Activated T-cell treated with anti-CD3 and anti-CD28 coated beads for 24 hours (primary cell): ENCODE data around the gene PRKCE.
"Not testable (repeated sequence)": the region's sequence is repeated elsewhere in the genome, so short reads cannot be mapped to it uniquely, and the experiment has no call there.

Experiments
- DNase-seq: peaks from one replicate; pipeline ENCODE4 v3.0.0-alpha.2; 2020; ENCODE audit warnings: low read depth

PRKCE gene

DNA sequence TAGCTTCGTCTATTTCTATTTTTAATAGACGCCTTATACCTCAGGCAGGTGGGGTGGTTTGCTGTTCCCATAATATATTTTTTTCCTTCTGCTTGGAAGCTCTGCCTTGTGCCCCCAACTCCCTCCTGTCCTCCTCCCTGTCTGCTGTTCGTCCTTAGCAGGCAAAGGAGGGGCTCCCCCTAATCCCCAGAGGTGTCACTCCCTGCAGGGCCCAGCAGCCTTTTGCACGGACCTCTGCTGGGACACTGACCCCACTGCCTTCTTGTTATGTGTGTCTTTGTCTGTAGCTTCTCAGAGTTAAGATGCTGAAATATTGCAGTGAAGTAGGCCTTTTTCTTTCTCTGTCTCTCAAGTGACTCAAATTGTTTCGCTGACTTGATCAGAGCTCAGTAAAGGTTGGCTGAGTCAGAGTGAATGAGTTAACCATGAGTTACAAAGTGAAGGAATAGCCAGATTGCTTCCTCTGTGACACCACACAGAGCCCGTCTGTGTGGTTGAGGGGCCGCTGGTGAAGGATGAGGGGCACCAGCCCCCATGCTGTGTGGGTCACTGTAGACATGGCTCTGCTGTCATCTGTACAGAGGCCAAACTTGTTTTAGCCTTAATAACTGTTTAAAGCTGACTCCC is 47.7 kb downstream of the PRKCE start:
- no peak for DNase-seq

DNA sequence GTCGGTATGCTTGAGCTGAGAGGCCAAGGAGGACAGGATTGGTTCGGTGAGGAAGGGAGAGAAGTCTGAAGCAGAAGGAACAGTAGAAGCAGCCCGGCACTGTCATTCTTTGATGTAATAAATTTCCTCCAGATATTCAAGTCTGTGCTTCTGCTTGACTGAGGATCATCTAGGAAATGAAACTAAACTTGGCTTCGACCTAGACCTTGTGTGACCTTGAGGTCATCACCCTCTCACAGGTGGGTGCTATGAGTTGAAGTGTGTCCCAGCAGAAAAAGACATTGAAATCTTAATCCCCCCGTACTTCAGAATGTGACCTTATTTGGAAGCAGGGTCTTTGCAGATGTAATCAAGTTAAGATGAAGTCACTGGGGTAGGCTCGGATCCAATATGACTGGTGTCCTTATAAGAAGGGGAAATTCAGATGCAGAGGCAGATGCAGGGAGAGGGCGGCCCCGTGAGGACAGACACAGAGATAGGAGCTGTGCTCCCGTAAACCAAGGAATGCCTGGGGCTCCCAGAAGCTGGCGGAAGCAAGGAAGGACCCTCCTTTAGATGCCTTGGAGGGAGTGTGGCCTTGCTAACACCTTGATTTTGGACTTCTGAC is 49.0 kb downstream of the PRKCE start:
- no peak for DNase-seq

DNA sequence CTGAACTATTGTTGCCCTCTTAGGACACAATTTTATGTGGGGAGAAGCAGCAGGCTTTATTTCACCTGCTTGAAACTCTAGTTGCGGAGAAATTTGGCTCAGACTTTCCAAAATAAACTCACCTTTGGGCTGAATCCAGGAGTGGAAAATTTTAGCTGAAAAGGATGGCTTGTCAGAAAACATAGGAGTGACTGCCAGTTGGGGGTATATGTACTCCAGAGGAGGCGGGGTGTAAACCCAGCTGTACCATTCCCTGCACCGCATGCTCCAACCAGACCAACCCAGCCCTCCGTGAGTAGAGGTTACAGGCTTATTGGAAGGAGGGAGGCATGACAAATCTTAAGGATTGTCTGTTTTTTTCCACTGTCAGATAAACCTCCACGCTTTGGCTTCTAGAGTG is 53.8 kb downstream of the PRKCE start:
- DNase-seq, result no peak

DNA sequence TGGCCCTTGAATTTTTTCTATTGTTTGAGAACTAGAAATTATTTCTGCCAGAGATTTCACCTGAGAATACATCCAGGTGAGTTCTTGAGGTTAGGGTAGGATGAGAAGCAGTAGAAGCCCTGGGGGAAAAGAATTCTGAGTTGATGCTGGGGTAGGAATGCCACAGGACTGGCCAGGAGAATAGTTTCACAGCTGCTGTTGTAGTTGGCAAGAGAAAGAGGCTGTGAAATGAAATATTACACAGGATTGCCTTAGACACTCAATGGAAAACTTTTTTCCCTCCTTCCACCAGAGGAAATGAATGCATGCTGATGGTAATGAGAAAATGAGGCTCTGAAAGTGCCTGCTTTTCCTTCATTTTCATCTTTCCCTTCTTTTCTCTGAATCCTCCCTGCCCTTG is 54.6 kb downstream of the PRKCE start:
- DNase-seq, result no peak

DNA sequence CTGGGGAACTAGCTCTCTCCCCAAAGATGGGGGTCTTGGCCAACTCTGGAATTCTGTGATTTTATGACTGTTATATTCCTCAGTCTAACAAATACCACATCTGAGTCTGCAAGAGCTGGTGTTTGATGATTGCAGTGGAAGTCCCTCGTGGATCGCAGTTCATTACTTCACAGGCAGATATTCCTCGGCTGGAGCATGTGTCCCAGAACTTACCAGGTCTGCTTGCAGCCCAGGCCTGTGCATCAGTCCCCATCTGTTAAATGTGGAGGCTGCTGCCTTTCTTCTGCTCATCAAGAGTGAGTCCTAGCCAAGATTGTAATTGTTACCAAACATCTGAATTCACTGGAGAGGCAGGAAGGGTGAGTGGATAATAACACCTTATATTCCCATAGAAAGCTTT is 55.5 kb downstream of the PRKCE start:
- no peak for DNase-seq

DNA sequence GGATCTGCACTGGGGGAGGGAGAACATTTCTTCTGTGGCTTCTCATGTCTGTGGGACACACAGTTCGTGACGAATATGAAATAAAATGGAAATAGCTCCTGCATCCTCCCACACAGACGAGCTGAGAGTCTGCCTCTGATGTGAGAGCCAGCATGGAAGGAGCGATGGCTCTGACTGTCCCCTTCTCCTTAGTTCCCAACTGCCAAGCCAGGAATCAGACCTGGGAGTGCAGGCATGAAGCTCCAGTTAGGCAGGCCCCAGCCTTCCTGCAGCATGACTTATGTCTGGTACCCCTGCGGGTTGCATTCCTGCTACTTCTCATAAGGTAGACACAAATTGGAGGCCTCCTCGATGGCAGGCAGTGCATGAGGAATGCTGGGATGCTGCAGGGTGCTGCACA is 56.2 kb downstream of the PRKCE start:
- no peak for DNase-seq

DNA sequence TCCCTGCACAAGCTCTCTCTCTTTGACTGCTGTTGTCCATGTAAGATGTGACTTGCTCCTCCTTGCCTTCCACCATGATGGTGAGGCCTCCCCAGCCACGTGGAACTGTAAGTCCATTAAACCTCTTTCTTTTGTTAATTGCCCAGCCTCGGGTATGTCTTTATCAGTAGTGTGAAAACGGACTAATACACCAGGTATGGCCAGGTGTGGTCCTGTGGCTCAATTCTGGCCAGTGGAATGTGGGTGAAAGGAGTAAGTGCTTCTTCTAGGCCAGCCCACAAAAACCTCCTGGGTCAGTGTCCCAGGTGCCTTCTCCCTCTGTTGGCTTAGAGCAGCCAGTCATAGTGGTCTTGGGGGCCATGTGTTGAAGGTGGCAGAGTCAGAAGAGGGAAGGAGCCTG is 57.0 kb downstream of the PRKCE start:
- no peak for DNase-seq

DNA sequence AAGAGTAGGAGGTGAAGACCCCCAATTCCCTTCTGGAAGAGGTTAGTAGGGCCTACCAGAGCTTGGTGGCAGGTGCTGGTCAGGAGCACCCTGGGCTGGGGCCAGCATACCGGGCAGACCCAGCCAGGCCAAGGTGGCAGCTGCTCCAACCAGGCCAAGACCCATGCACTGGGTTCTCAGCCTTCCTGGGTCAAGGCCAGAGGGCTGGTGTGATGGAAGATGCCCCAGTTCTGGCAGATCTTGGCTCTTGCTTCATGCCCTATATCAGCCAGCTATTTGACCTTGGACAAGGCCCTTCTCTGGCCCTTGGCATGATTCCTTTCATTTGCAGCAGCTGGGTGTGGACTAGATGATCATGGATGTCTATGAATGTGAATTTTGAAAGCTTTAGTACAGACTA is 57.7 kb downstream of the PRKCE start:
- no peak for DNase-seq

DNA sequence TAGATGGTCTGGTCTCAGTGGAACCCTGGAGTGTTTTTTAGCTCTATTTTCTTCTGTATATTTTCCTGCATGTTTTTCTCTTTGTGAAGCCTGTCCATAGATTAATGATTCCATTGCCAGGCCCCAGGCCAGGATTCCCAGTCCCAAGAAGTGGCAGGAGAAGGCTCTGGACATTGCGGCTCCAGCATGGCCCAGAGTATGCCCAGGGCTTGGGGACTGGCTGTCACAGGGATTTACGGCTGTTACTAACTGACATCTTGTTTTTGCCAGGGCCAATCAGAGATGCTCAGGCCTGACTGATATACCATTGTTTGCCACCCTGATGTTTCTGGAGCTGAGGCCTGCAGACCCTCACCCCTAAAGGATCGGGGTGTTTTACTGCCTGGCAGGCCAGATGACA is 59.0 kb downstream of the PRKCE start:
- DNase-seq, result no peak

DNA sequence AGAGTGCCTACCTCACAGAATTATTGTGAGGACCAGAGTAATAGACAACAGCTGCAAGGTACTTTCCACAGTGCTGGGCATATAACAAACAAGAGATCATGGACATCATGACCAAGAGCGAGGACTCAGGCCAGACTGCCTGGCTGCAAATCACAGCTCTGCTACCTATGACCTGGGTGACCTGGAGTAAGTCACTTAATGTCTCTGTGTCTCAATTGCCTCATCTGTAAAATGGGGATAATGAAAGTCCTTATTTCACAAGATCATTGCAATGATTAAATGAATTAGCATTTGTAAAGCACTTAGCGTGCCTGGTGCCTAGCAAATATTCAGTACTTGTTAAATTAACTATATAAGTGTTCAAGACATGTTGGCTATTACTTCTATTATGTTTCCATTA is 59.7 kb downstream of the PRKCE start:
- DNase-seq, result no peak

DNA sequence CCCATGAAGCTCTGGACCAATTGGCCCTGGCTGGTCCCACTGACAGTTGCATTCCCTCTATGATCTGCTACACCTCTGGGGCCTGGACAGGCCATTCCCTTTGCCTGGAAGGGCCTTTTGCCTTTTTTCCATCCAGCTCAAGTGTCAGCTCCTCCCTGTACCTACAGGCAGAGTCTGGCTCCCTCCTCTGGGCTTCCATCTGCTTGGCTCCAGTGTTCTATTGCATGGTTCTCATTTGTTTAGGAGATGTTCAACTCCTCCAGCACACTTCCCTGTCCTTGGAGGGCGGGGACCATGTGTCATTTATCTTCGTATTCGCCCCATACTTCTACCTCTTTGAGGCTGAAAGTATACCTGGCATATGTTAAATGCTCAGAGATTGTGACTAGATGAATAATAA is 61.1 kb downstream of the PRKCE start:
- DNase-seq, result no peak

DNA sequence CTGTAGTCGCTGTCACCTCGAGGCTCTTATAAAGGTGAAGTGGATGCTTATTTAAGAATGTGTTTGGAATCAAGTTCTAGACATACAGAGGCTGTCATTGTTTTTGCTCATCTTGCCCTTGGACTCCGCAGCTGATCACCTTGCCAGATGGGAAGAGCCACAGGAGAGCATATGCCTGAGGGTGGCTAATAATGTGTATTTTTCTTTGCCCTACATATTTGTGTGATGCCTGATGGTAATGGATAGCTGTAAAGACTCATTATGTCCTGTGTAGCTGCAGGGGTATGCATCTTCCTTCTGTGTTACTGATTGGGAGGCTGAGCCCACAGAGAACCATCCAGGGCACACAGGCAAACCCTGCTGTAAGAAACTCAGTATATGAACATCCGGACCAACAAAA is 61.7 kb downstream of the PRKCE start:
- DNase-seq, result no peak

DNA sequence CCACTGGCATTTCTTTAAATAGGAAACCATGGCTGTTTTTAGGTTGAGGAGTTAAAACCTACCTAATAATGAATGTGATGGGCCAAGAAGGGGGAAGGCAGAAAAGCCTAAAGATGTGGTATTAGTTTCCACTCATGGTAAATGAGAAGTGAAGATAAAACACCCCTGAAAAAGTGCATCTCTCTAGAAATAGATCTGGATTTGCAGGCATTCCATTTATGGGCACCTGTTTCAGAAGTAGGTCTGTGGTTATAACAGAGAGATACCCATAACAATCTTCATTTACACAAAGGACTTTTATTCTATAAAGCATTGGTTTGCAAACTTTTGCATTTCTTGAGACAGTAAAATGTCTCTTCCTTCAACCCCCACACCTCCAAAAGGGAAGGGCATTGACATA is 62.1 kb downstream of the PRKCE start:
- DNase-seq, result no peak

DNA sequence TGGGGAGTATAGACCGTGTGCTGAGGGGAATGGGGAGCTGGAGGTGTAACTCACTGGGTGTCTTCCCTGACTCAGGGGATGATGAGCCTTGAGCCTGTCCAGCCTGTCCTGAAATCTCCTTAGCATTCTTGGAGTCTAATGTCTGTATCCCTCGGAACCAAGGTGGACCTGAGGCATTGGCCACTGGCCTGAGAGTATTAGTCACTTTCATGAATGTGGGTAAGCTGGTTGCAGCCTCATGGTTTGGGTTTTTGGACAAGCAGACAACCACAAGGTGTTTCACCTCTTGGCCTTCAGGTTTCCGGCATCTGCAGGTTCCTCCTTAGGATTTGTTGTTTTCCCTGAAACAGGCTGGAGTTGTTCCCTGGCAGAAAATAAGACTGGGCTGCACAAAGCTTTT is 63.2 kb downstream of the PRKCE start:
- DNase-seq, result no peak

DNA sequence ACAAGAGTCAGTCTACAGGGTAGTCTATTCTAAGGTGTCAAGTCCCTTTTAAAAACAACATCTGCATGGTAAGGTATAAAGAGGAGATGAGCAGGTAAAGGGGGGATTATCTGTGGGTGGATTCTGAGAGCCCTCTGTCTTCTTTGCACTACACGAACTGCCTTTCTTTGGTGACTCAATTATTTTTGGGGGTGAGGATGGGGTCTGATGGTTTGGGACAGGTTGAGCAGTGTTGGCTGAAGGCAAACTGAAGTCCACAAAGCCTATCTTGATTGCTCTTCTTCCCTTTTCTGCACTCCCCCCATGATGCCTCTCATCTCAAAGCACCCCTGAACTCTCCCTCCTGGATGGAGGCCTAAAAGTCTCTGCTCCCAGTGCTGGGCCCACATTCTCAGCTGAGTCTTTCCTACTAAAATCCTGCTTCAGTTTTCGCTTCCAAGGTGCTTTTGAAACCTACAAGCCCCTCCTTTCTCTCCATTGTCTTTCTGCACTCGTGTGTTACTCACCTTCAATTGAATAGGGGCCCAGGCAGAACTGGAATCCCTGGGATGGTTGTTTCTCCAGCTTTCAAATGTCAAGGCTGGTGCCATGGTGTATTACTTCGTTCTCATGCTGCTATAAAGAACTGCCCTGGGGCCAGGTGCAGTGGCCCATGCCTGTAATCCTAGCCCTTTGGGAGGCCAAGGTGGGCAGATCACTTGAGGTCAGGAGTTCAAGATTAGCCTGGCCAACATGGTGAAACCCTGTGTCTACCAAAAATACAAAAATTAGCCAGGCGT is 64.3 kb downstream of the PRKCE start:
- DNase-seq, result no peak

DNA sequence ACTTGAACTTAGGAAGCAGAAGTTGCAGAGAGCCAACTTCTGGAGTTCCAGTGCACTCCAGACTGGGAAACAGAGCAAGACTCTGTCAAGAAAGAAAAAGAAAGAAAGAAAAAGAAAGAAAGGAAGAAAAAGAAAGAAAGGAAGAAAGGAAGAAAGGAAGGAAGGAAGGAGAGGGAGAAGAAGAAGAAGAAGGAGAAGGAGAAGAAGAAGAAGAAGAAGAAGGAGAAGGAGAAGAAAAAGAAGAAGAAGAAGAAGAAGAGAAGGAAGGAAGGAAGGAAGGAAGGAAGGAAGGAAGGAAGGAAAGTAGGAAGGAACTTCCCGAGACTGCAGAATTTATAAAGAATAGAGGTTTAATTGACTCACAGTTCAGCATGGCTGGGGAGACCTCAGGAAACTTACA is 65.0 kb downstream of the PRKCE start:
- DNase-seq, result not testable (repeated sequence)

DNA sequence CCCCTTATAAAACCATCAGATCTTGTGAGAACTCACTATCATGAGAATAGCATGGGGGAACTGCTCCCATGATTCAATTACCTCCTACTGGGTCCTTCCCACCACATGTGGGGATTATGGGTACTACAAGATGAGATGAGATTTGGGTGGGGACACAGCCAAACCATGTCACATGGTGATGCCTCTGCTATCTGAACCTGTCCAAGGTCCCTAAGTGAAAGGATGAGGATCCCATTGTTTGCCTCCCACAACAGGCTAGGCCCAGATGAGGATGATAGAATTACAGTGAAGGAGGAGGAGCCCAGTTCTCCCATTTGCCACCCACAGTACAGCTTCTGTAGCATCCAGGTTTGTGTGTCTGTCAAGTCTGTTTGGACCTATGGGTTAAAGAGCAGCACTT is 65.4 kb downstream of the PRKCE start:
- no peak for DNase-seq

DNA sequence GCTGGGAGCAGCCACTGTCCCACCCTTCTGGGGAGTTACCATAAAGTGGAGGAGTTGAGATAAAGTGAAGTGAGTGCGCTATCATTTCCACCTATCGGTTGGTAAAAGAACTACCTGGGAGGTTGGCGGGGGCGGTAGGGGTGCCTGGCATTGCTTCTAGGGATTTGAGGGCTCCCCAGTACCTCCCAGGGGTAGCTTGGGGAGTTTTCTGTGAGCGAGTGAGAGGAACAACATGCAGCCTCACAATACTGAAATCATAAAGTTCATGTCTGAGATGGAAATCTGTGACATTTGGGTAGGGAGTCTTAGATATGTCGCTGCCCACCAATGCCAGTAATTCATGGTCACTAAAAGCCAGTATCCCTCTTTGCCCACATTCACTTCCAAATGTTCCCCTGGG is 68.7 kb downstream of the PRKCE start:
- no peak for DNase-seq

DNA sequence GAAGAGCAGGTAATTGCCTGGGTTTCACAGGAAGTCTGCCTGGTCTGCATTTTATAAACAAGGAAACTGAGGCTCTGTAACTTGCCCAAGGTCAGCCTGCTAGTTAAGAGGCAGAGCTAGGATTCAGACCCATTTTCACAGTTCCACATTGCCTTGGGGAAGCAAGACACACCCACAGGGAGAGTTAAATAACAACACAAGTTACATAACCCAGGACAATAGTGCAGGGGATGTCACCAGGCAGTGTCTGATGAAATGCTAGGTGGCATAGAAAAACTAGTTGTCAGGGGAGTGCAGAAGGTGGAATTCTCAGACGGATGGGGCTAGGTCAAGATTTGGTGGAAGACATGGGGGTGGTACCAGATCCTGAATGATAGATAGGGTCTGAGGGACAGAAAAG is 69.7 kb downstream of the PRKCE start:
- DNase-seq, result no peak

DNA sequence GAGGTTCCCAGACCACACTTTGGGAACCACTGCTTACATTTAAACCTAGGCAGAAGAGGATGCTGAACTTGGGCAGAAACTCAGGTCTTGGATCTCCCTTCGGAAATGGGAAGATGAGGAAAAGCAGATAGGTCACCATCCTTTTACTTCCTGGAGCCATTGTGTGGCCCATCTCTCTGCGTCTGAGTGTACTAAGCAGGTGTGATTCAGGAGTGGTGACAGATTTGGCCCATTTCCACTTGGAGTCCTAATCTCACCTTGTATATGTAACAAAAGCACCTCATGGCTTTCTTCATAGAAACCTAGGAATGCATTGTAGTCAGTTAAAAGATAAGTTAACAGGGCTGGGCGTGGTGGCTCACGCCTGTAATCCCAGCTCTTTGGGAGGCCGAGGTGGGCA is 71.0 kb downstream of the PRKCE start:
- DNase-seq, result no peak

DNA sequence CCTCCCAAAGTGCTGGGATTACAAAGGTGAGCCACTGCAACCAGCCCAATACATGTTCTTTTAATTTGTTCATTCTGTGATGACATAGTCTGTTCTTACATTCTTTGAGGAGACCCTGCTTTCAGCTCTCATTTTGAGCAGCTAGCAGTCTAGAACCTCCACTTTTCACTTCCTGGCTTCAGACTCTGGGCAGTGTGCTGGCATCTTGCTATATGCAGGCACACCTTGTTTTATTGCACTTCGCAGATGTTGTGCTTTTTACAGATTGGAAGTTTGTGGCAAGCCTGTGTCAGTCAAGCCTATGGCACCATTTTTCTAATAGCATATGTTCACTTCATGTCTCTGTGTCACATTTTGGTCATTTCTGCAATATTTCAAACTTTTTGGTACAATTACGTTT is 72.4 kb downstream of the PRKCE start:
- no peak for DNase-seq

DNA sequence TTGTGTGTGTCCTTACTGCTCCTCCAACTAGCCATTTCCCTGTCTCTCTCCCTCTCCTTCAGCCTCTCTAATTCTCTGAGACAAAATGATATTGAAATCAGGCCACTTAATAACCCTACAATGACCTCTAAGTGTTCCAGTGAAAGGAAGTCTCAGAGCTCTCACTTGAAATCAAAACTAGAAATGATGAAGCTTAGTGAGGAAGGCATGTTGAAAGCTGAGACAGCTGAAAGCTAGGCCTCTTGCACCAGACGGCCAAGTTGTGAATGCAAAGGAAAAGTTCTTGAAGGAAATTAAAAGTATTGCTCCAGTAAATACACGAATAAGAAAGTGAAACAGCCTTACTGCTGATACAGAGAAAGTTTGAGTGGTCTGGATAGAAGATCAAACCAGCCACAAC is 72.9 kb downstream of the PRKCE start:
- DNase-seq, result no peak

DNA sequence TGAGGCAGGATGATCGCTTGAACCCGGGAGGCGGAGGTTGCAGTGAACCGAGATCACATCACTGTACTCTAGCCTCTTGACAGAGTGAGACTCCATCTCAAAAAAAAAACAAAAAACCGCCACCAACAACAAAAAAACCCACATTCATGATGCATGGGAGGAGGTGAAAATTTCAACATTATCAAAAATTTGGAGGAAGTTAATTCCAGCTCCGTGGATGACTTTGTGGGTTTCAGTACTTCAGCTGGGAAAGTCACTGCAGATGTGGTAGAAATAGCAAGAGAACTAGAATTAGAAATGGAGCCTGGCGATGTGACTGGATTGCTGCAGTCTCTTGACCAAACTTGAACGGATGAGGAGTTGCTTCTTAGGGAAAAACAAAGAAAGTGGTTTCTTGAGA is 74.3 kb downstream of the PRKCE start:
- no peak for DNase-seq

DNA sequence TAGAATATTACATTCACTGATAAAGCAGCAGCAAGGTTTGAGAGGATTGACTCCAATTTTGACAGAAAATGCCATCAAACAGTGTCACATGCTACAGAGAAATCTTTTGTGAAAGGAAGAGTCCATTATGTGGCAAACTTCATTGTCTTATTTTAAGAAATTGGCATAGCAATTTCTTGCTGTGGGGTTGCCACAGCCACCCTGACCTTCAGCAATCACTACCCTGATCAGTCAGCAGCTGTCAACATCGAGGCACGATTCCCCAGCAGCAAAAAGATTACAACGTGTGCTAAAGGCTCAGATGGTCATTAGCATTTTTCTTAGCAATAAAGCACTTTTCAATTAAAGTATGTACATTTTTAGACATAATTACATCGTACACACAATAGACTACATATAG is 74.7 kb downstream of the PRKCE start:
- DNase-seq, result no peak
